ENCODE measurements around the gene CAPN6.

- TF ChIP-seq JUND (IDR thresholded peaks at IDR 0.05; ENCODE audit: low read depth, low read length) (no peak), TCF12 (IDR thresholded peaks at IDR 0.05; ENCODE audit: low read depth, low read length) (no peak), USF1 (IDR thresholded peaks at IDR 0.05; ENCODE audit: borderline replicate concordance, extremely low read length, insufficient read depth, low read depth, low read length) (no peak), CTCF (IDR thresholded peaks at IDR 0.05 in 2 of 3, conservative IDR thresholded peaks at IDR 0.05 in 1 of 3; ENCODE audit: control insufficient read depth in 2 of 3, extremely low read depth in 1 of 3, insufficient read depth in 1 of 3, low read depth in 3 of 3, low read length in 3 of 3) (no peak), POLR2AphosphoS5 (IDR thresholded peaks at IDR 0.05; ENCODE audit: low read length) (no peak), RB1 (IDR thresholded peaks at IDR 0.05; ENCODE audit: borderline replicate concordance) (no peak), TAF1 (IDR thresholded peaks at IDR 0.05; ENCODE audit: borderline replicate concordance, low read depth, low read length) (no peak), MAX (IDR thresholded peaks at IDR 0.05; ENCODE audit: low read depth, low read length) (no peak), LARP7 (IDR thresholded peaks at IDR 0.05) (no peak), PBX3 (IDR thresholded peaks at IDR 0.05; ENCODE audit: insufficient replicate concordance, low read depth, low read length) (no peak)
Observed at GRCh38 chrX:111200327-111200726, 70.0 kb downstream of the CAPN6 start.
